Renal cortical epithelial cell (primary cell): ENCODE results near the gene ABCA8. TPM values are rescaled to one million over a fixed set of nuclear protein-coding genes. Genes with fewer than 3 reads are reported as not detected.
A peak's percentile ranks its signal among the peaks of the same experiment; 100 is the strongest.

Experiments
- DNase-seq: peaks from one replicate; pipeline ENCODE4 v3.0.0-alpha.2; 2011; ENCODE audit warnings: low read depth
- total RNA-seq: library from RNA; depleted of rRNA; stranded (reverse); fragments of >200 nt; gene quantifications from 2 replicates; pipeline ENCODE4 v1.2.3, GENCODE V29; 2014

ABCA8 gene
- total RNA-seq, 1 donor from 2014 or later, result not detected

GRCh38 chr17:68942389-68942788 is 12.8 kb downstream of the ABCA8 start:
- DNase-seq, result no peak

GRCh38 chr17:68941761-68942160 is 13.4 kb downstream of the ABCA8 start:
- DNase-seq, result no peak

- DNase-seq, result no peak
Observed at GRCh38 chr17:68939195-68939594, 16.0 kb downstream of the ABCA8 start.

GRCh38 chr17:68937890-68938514 is 17.2 kb downstream of the ABCA8 start:
- peak; percentile 33 for DNase-seq

- DNase-seq, result no peak
Observed at GRCh38 chr17:68927516-68927915, 27.7 kb downstream of the ABCA8 start.

GRCh38 chr17:68924793-68925720 is 30.1 kb downstream of the ABCA8 start:
- no peak for DNase-seq

GRCh38 chr17:68910789-68911431 is 44.3 kb downstream of the ABCA8 start:
- no peak for DNase-seq

GRCh38 chr17:68910251-68910705 is 44.9 kb downstream of the ABCA8 start:
- DNase-seq, result no peak

- DNase-seq, result peak; percentile 98
Observed at GRCh38 chr17:68909066-68909465, 46.1 kb downstream of the ABCA8 start.

- DNase-seq, result no peak
Observed at GRCh38 chr17:68908045-68908444, 47.1 kb downstream of the ABCA8 start.

- peak; percentile 47 for DNase-seq
Observed at GRCh38 chr17:68906638-68907037, 48.6 kb downstream of the ABCA8 start.

- no peak for DNase-seq
Observed at GRCh38 chr17:68903286-68903685, 51.9 kb downstream of the ABCA8 start.

GRCh38 chr17:68897557-68897956 is 57.6 kb downstream of the ABCA8 start:
- no peak for DNase-seq

- no peak for DNase-seq
Observed at GRCh38 chr17:68892658-68893057, 62.5 kb downstream of the ABCA8 start.

- DNase-seq, result no peak
Observed at GRCh38 chr17:68892193-68892592, 63.0 kb downstream of the ABCA8 start.

- no peak for DNase-seq
Observed at GRCh38 chr17:68886401-68886800, 68.8 kb downstream of the ABCA8 start.

GRCh38 chr17:68884888-68885287 is 70.3 kb downstream of the ABCA8 start:
- no peak for DNase-seq

GRCh38 chr17:68878226-68878885 is 76.8 kb downstream of the ABCA8 start:
- DNase-seq, result no peak

GRCh38 chr17:68871447-68871846 is 83.7 kb downstream of the ABCA8 start:
- DNase-seq, result no peak

GRCh38 chr17:68870976-68871375 is 84.2 kb downstream of the ABCA8 start:
- no peak for DNase-seq

GRCh38 chr17:68870161-68870826 is 84.9 kb downstream of the ABCA8 start:
- no peak for DNase-seq
